Panc1 (cell line): ENCODE measurements around the gene ENTPD1.

ENCODE experiments used
- POLR2AphosphoS5 ChIP-seq: IDR thresholded peaks from 2 replicates; pipeline ENCODE4 v1.6.1; 2012; ENCODE audit warnings: mild to moderate bottlenecking, low read depth, low read length, moderate library complexity
- SIN3A ChIP-seq: IDR thresholded peaks from 2 replicates; pipeline ENCODE4 v1.6.1; 2012; ENCODE audit warnings: low read depth, mild to moderate bottlenecking, low read length, moderate library complexity, borderline replicate concordance; ENCODE audit not compliant: insufficient read depth
- TF ChIP-seq, protein P1 (sequence below): fragments of 450-650 bp; IDR thresholded peaks from 2 replicates; pipeline ENCODE4 v1.5.1; 2017; ENCODE audit warnings: mild to moderate bottlenecking

DNA sequence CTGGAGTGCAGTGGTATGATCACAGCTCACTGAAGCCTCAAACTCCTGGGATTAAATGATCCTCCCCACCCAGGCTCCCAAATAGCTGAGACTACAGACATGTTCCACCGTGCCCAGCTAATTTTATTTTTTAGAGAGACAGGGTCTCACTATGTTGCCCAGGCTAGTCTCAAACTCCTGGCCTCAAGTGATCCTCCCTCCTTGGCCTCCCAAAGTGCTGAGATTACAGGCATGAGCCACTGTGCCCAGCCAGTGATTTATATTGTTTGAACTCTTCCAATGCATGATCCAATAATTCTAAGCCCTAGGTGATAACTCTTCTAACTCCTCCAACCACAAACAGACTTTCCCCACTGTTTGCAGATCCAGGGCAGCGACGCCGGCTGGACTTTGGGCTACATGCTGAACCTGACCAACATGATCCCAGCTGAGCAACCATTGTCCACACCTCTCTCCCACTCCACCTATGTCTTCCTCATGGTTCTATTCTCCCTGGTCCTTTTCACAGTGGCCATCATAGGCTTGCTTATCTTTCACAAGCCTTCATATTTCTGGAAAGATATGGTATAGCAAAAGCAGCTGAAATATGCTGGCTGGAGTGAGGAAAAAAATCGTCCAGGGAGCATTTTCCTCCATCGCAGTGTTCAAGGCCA, 110.0 kb downstream of the ENTPD1 start:
- TF ChIP-seq SIN3A (no peak), POLR2AphosphoS5 (no peak)
- TF ChIP-seq, protein P1, sequence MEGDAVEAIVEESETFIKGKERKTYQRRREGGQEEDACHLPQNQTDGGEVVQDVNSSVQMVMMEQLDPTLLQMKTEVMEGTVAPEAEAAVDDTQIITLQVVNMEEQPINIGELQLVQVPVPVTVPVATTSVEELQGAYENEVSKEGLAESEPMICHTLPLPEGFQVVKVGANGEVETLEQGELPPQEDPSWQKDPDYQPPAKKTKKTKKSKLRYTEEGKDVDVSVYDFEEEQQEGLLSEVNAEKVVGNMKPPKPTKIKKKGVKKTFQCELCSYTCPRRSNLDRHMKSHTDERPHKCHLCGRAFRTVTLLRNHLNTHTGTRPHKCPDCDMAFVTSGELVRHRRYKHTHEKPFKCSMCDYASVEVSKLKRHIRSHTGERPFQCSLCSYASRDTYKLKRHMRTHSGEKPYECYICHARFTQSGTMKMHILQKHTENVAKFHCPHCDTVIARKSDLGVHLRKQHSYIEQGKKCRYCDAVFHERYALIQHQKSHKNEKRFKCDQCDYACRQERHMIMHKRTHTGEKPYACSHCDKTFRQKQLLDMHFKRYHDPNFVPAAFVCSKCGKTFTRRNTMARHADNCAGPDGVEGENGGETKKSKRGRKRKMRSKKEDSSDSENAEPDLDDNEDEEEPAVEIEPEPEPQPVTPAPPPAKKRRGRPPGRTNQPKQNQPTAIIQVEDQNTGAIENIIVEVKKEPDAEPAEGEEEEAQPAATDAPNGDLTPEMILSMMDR, result no peak
